GM19238 (cell line): ENCODE results near the gene NKAIN2.
"Not testable (repeated sequence)": the region's sequence is repeated elsewhere in the genome, so short reads cannot be mapped to it uniquely, and the experiment has no call there.

Source experiments
- DNase-seq: peaks from one replicate; pipeline ENCODE4 v3.0.0; 2011; ENCODE audit warnings: low spot score; ENCODE audit not compliant: insufficient read length

NKAIN2 gene

DNA sequence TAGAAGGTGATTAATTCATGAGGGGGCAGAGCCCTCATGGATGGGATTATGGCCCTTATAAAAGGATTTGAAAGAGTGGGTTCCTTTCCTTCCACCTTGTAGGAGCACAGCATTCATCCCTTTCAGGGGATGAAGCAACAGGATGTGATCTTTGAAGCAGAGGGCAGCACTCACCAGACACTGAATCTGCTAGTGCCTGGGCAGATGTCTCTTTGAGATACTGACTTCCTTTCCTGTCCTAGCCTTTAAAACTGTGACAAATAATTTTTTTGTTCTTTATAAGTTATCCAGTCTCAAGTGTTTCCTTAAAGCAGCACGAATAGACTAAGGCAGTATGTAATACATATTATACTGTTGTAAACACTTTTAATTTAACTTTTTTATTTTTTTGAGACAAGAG is 620.0 kb downstream of the NKAIN2 start:
- DNase-seq: no peak

DNA sequence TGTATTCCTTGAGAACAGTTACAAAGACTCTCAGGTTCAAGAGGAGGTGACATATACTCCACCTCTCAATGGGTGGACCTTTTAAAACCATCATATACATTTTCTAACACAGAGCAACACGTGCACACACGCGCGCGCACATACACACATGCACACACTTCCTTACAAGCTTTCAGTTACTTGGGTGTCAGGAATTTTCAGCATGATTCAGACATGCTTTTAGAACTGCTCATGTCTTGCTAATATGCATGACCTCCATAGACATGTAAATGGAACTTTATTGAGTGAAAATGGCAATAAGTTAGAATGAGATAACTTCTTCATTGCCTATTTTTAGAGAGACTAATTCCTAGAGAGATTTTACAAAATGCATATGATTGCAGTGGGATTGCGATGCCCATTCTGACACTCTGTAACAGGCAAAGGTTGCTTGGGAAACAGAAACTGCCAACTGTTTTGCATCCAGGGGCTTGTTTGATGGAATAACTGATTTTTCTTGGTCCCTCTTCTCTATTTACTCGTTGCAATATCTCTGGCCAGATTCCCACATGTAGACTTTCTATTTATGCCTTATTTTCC is 627.2 kb downstream of the NKAIN2 start:
- no peak for DNase-seq

DNA sequence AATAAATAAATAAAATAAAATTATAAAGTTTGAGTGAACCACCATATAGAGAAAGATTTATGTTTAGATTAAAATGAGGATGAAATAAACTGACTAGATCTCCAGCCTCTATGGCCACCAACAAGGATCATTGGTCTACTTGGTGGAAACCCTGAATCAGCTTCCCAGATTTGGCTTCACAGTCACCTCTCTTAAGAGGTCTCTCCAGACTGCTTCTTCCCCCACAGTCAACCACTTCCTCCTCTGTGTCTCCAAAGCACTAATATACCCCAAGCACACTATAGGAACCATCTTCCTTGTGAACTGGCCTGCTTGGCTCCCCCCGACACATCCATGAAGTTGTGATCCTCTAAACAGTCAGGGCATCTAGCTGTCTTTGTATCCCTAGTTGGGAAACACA is 629.0 kb downstream of the NKAIN2 start:
- DNase-seq: no peak

DNA sequence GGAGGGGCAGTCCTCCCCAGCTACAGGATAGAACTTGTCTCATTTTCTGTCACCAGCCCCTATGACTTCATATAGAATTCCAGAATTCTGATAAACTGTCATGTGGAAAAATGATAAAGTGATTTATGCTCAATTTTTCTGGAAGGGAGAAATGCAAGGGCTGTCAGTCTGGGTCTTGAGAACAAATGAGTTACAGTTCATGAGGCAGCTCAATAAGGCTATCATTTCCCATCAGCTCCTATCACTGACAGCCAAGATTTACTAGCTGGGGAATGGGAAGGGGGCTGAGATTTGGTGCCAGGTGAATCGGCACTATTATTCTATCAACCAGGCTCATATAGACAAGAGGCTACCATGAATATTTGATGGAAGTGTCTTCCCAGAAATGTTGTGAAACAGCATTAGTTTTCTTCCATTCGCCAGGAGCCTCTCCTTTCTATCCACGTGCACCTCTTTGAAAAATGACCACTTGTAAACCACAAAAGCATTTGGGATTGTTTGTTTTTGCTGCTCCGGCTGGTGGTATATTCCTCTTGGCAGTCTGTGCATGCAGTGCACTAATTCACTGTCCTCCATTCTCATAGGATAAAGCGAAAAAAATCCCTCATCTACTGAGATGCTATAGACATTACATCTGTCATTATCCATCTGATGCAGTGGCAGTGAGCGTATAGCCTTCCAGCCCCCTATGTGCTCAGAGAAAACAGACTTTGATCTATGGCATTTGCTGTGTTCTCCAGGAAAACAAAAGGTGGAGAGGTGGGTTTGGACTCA is 629.9 kb downstream of the NKAIN2 start:
- no peak for DNase-seq

DNA sequence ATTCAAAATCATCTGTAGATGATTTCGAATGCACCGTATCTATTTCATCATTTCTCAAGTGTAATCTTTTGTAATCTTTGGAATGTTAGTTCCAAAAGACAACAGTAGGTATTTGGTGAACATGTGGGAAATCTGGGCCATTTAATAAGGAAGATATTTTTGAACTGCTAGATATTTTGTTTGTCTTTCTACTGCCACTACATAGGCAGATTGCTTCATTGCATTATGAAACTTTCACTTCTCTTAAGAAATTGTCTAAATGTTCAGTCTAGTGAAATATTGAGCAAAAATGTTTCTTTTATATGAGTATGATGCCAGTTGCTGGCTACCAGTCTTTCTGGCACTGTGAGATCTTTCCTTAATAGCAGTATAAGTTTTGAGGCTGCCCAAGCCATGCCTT is 630.8 kb downstream of the NKAIN2 start:
- no peak for DNase-seq

DNA sequence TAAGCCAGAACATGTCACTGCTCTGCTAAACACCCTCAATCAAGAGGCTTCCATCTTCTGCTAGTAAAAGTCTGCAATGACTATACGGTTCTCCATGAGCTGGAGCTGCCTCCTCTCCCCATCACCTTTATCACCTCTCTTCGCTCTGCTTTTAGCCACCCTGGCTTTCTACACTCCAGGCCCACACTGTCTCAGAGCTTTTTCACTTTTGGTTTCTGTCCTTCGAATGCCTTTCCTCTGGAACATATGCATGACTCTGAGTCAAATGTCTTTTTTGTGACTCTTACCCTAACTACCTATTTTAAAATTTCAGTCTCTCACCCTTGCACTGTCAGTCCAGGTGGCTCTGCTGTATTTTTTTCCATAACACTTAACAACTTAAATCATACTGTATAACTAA is 633.1 kb downstream of the NKAIN2 start:
- no peak for DNase-seq

DNA sequence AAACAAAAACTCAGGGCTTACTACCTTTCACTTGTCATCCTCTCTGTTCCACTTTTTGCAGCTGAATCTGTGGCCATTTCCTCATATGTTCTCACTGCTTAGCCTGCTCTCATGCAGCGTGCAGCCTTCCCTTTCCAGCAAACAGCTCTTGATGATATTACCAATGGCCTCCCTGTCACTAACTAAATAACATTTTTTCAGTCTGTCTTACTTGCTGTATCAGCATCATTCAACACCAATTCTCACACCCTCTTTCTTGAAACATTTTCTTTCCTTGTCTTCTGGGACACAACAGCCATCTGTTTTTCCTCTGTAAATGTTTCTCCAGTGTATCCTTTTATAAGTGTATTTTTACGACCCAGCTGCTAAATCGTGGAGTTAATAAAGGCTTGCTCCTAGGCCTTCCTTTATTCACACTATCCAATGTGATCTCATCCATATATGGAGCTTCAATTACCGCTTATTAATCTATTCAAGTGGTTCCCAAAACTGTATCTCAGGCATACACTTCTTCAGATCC is 634.9 kb downstream of the NKAIN2 start:
- no peak for DNase-seq

DNA sequence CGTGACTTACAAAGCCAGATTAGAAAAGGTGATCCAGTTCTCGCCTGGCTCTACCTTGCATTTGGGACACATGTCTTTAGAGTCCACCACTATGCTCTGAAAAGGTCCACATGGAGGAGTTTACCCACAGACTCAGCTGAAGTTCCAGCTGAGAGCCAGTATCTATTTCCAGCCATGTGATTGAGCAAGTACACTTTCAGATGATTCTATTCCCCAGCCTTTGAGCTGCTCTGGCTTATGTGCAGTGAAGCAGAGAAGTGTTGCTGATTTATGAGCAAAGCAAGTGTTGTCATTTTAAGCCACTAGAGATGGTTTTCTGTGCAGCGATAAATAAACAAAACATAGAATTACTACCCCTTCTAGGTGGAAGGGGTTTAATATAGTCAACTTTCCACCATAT is 637.8 kb downstream of the NKAIN2 start:
- no peak for DNase-seq

DNA sequence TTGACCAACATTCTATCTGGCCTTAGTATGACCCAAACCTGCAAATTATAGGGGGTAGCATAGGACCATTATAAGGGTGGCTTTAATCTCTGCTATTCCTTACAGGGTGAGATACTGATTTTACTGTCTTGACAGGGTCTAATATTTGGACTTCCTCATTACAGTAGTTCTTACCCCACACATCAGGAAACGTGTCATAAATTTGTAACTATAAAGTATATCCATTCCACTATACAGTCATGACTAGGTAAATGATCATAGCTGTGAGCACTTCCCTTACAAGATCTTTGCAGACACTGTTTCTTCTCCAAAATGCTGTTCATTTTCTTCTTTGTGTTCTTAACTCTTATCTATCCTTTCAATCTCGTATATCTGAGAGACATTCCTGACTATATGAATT is 639.9 kb downstream of the NKAIN2 start:
- no peak for DNase-seq

DNA sequence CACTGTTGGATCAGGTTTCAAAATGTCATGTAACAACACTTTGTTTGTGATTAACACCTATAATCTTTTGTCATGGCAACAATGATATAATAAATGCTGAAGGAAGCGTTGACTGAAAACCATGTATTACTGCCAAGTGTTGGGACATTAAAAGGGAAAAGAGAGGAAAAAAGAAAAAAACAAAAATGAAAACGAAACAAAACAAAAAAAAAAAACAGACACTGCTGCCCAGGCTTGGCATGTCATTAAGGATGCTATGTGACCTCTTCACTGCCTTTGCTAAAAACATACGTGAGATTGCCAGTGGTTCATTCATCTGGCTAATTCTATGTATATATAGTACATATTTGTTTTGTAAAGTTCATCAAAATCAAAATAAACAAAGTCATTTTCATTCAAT is 641.9 kb downstream of the NKAIN2 start:
- no peak for DNase-seq

DNA sequence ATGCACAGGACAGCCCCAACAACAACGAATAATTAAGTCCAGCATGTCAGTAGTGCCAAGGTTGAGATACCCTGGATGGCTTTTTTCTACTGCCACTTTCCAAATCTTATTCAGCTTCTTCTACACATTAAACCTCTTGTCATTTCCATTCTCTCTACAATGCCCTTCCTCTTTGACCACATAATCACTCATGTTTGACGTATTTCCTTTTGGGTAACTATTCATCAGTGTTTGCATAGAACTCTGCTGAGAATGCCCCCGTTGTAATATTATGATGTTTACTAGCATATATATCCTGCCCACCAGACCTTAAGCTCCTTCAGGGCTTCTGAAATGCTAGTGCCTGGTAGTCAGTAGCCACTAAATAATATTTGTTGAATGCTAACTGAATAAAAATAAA is 643.3 kb downstream of the NKAIN2 start:
- no peak for DNase-seq

DNA sequence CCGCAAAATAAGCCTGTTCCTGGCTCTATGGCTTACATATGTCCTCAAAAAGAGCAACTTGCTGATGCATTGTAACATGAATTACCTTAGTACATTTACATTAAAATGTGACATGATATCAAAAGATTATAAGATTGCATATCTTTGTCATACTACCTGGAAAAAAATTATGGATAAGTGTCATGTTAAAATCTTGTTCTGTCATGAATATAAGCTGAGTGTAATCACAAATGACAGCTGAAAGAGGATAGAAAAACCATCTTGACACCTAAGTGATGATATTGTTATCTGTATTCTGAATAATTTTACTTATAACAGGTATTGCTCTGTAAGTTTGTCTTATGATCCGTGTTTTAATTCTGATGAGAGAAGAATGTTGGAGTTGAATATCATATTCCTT is 655.6 kb downstream of the NKAIN2 start:
- DNase-seq: no peak

DNA sequence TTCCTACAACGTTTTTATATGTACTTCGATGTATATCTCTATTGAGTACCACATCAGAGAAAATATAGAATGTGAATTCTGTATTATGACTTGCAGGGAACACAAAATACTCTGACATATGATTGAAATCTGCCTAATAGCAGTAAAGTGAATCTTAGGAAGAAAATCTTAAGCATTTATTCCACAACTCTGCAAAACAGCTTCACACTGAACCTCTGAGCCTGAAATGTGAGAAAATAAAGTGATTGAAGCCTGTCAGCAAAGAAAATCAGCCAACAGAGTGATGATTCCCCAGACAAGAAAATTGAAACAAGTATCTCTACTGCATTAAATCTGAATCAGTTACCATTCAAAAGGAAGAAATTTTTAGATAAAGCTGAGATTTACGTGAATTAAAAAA is 659.1 kb downstream of the NKAIN2 start:
- DNase-seq: no peak

DNA sequence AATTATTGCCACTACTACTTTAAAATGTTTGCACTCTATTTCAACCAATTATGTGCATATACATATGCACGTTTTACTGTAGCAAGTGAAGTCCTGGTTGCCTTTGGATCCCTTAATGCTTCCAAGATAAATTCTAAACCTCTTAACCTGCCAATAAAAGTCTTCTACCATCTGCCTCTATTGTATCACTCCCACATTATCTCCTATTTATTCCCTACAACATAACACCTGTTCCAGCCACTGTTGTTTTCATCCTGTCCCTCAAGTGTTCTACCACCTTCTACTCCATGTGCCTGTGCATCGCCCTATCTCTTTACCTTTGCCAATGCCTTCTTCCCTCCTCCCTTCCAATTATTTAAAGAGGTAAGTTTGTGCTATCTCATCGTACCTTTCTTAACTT is 659.6 kb downstream of the NKAIN2 start:
- no peak for DNase-seq

DNA sequence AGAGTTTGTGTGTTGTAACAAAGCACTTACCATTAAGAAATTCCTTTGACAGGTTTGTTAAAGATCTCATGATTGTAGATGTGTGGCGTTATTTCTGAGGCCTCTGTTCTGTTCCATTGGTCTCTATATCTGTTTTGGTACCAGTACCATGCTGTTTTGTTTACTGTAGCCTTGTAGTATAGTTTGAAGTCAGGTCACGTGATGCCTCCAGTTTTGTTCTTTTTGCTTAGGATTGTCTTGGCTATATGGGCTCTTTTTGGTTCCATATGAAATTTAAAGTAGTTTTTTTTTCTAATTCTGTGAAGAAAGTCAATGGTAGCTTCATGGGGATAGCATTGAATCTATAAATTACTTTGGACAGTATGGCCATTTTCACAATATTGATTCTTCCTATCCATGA is 660.9 kb downstream of the NKAIN2 start:
- DNase-seq: not testable (repeated sequence)

DNA sequence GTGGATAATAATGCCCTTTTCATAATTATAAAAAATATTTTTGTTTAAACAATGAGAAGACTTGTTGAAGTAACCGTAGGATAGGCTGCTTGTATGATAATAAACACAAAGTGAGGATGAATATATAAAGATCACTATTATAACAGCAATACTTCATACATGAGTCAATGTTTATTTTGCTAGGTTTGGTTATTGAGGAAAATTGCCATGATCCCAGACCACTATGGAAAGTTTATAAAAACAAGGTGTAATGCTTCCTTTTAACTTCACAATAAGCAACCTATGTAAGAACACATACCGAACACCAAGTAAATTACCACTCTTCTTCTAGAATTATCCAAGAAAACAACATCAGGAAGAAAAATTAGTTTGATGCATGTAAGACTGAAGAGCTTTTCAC is 663.3 kb downstream of the NKAIN2 start:
- no peak for DNase-seq

DNA sequence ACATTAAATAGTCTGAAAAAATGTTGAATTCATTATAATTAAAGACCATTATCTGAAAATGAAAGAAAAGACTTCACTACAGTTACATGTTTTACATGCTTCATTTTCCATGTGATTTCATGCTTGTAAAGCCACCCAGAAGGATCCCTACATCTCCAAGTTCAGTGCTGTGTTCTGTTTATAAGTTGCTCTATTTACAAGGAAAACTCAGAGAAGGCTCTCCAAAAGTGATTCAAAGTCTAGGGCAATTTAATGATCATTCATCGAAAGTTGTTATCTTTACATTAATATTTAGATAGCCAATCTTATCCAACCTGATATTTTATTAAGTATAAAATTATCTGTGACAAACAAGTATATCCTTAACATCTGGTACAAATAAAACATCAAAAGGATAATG is 663.7 kb downstream of the NKAIN2 start:
- DNase-seq: no peak

DNA sequence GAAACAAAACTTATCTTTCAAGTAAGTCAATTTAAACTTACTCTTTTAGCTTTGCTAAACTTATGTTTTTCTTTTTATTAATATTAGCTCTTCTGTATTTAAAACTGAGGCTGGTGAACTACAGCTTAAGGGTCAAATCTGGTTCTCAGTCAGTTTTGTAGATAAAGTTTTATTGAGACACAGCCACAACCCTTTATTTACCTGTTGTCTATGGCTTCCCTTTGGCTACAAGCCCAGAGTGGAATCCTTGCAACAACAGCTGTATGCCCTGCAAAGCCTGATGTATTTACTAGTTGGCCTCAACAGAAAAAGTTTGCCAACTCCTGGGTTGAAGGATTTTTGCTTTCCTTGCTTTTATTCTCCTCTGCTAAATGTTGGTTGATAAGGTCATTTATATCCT is 667.1 kb downstream of the NKAIN2 start:
- no peak for DNase-seq

DNA sequence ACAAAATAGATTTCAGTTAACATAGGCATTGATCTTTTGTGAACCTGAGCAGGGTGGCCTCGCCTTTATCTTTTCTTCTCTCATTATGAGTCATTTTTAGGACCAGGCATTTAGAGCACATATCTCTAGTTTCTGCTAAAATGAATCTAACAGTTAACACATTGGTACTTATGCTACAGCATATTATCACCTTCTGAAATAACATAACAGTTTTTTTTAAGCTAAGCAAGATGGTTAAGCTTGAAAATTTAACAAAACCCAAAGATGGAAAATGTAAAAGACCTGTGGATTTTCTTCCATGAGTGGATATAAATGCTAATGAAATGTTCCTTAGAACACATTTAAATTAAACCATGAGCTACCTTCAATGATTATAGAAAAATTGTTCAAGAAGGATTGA is 671.5 kb downstream of the NKAIN2 start:
- no peak for DNase-seq

DNA sequence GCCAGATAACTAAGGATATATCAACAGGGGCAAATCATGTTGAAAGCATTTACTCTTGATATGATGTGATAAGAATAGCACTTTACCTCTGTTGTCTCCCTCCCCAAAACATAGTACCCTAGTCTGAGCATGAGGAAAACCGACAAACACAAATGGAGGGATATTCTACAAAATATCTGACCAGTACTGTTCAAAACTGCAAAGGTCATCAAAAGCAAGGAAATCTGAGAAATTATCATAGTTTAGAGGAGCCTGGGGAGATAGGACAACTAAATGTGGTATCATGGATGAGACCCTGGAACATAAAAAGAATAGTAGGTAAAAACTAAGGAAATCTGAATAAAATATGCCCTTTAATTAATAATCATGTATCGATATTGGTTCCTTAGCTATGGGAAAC is 675.2 kb downstream of the NKAIN2 start:
- no peak for DNase-seq

DNA sequence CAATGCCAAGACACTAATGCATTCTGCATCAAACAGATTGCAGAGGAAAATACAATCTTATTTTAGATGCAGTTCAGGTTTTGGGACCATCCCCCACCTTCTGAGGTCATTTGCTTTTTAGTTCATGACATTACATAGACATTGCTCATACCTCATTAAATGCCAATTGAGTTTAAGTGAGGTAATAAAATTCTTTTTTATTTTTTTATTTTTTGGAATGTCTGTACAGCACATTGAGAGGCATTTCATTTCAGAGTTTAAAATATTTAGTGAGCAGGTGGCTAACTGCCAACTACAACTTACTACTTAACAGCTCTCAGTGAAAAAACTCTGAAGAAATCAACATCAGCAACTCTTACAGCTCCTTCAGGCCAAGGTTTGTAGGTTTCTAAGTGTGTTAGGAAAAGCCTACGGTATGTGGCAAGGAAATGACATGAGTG is 676.3 kb downstream of the NKAIN2 start:
- DNase-seq: no peak

DNA sequence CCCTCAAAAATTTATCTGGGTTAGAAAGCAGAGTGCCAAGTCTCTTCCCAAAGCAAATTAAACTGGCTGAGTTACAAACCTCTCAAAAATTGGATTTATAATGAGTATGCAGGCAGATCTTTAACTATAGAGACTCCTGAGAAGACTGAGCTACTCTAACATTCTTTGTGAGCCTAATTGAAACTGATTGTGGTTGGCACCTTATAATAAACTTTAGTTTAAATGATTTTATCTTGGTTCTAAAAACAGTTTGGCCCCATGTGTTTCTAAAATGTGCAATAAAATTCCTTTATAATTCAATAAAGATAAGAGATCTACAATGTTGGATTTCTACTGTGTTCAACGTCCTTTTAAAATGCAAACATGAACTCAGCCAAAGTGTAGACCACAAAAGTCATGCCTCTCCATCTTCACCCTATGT is 678.4 kb downstream of the NKAIN2 start:
- no peak for DNase-seq
